Stimulated activated CD4-positive, alpha-beta T cell treated with anti-CD3 and anti-CD28 coated beads, Interleukin-2, amount 100 ng/mL, for 24 hours (primary cell): ENCODE measurements around the gene ERCC8.

Experiments
- DNase-seq, 2 donors: peaks; one replicate each; pipeline ENCODE4 v3.0.0-alpha.2; 2020

ERCC8 gene

DNA sequence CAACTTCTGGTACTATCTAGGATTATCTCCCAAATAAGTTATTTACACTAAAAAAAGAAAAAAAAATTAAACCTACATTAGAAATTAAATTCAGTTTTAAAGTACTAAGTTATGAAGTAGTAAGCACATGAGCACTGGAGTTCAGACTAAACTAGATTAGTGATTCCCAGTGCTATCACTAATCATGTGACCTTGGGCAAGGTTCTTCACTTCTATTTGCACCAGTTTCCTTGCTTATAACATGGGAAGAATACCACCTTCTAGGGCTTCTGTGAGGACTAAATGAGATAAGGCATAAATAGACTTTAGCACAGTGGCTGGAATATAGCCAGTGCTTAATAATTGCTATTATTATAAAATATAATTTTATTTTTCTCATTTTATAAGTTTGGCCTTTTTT, 111.3 kb downstream of the ERCC8 start:
- no peak for DNase-seq

DNA sequence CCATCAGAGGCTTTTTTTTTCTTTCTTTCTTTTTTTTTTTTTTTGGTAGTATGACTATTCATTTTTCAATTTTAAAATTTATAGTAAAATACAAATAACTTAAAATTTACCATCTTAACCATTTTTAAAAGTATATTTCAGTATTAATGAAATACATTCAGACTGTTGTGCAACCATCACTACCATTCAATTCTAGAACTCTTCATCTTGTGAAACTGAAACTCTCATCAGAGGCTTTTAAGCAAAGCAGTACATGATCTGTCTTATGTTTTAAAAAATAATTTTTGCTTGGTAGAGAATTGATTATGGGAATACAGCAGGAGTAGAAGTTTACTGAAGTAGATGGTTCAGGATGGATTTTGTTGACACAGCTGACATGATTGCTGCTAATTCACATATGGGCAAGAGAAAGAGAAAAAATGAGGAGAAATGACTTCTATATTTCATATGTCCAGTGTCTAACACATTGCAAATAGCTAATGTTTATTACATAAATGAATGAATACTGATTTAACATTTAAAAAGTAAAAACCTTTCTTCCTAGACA, 114.2 kb downstream of the ERCC8 start:
- DNase-seq = no peak

DNA sequence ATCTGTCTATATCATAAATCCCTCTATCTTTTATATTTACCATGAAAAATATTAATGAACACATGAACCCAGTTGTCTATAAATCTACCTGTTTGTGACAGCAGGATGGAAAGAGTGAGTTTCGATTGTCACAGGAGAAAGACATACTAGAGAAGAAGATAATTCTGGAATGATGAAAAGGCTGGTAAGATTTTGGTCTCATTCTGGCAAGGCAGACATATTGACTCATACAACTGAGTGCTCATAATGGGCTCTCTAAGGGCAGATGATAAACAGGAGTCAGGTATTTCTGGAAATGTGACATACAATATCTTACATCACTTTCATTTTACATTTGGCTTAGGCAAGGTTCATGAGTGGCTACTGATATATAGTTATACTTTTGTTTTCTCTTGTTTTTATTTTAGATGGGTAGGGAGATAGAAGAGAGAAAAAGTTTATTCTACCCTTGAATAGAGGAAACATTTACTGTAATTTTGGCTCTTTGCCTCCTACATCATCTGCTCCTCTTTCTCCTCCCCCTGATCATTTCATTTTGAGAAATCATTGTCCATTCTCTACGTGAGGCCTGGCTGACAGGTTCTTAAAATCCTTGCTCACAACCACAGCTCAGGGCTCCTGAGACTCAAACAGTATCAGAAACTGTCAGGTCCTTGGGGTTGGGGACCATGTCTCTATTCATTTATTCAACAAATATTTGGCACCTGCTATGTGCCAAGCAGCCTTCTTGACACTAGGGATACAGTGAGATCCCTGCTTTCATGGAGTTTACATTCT, 115.2 kb downstream of the ERCC8 start:
- no peak for DNase-seq

DNA sequence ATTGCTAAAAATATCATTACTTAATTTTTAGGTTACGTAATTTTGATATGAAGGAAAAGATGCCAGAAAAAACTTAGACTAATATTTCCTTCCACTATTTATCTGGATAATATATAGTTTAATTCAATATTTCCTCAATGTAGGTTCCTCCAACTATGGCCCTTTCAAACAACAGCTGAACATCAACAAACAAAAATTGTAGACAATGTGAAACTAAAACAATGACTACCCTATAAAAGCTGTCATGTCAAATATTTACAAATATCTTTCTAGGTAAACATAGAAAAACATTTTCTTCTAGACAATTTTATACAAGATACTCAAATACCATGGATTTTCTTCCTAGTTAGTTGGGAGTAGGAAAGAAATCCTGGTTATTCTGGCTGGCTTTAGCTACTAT, 117.7 kb downstream of the ERCC8 start:
- no peak for DNase-seq

DNA sequence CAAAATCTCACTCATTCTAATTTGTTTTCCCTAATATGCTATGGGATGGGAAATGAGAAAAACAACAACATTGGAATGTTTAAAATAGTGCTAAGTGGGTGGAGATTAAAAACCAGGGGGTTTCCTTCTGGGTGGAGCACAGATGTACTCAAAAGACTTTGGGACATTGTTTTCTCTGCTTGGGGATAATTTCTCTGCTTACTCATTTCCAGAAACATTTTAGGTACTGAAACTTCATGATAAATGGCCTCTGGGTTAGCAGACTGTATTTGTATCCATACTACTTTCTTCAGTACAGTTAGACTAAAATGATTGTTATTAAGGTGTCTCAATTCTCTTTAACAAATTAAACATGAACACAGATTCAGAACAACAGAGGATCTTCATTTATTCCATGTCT, 118.2 kb downstream of the ERCC8 start:
- no peak for DNase-seq
